Neuronal stem cell (in vitro differentiated cells): ENCODE data around the gene SFTA2.

Experiments used
- DNase-seq: peaks from one replicate; pipeline ENCODE4 v3.0.0-alpha.2; 2013; ENCODE audit warnings: low spot score
- H2AFZ ChIP-seq: one replicate; pipeline ENCODE4 v1.6.1; 2013; ENCODE audit warnings: mild to moderate bottlenecking, low read length, inconsistent platforms
- H2AK5ac ChIP-seq: 2 replicates; pipeline ENCODE4 v1.6.1; 2013; ENCODE audit warnings: low read depth, mild to moderate bottlenecking, inconsistent platforms, low read length, moderate library complexity, mixed read lengths
- H2BK120ac ChIP-seq: 2 replicates; pipeline ENCODE4 v1.6.1; 2013; ENCODE audit warnings: low read depth, mild to moderate bottlenecking, inconsistent platforms, low read length, moderate library complexity, mixed read lengths
- H2BK12ac ChIP-seq: one replicate; pipeline ENCODE4 v1.6.1; 2013; ENCODE audit warnings: low read length, inconsistent platforms
- H2BK15ac ChIP-seq: 2 replicates; pipeline ENCODE4 v1.6.1; 2013; ENCODE audit warnings: mild to moderate bottlenecking, low read length, inconsistent platforms, mixed read lengths
- H2BK5ac ChIP-seq: one replicate; pipeline ENCODE4 v1.6.1; 2013; ENCODE audit warnings: inconsistent platforms, mild to moderate bottlenecking, low read length, moderate library complexity
- H3K14ac ChIP-seq: one replicate; pipeline ENCODE4 v1.6.1; 2013; ENCODE audit warnings: low read length, inconsistent platforms
- H3K18ac ChIP-seq: 2 replicates; pipeline ENCODE4 v1.6.1; 2013; ENCODE audit warnings: low read length, inconsistent platforms
- H3K23ac ChIP-seq: 2 replicates; pipeline ENCODE4 v1.6.1; 2013; ENCODE audit warnings: low read depth, mild to moderate bottlenecking, mixed read lengths, low read length, inconsistent platforms; ENCODE audit not compliant: poor library complexity
- H3K27ac ChIP-seq: replicated peaks from 3 replicates; pipeline ENCODE4 v1.5.1; 2013; ENCODE audit warnings: low read length, inconsistent platforms
- H3K27me3 ChIP-seq, 3 experiments: 2 replicates each; pipeline ENCODE4 v1.6.1; 2013; ENCODE audit warnings: low read length in 3 of 3, mild to moderate bottlenecking in 2 of 3, inconsistent platforms in 1 of 3, low read depth in 1 of 3, mixed read lengths in 1 of 3, moderate library complexity in 1 of 3; ENCODE audit not compliant: control insufficient read depth in 3 of 3, insufficient read depth in 3 of 3
- H3K36me3 ChIP-seq, 2 donors: replicated peaks in 1 of 2; 2 replicates each; pipeline ENCODE4 v1.6.1; 2013; ENCODE audit warnings: low read length in 2 of 2; ENCODE audit not compliant: control insufficient read depth in 2 of 2, insufficient read depth in 2 of 2
- H3K4ac ChIP-seq: 2 replicates; pipeline ENCODE4 v1.6.1; 2013; ENCODE audit warnings: inconsistent platforms, mild to moderate bottlenecking, low read length, moderate library complexity
- H3K4me1 ChIP-seq, 2 donors: 1 replicate in 1 of 2; 2 replicates in 1 of 2; pipeline ENCODE4 v1.6.1; 2013; ENCODE audit warnings: low read length in 2 of 2, low read depth in 1 of 2; ENCODE audit not compliant: control insufficient read depth in 2 of 2, insufficient read depth in 1 of 2
- H3K4me2 ChIP-seq: one replicate; pipeline ENCODE4 v1.6.1; 2013; ENCODE audit warnings: mild to moderate bottlenecking, low read length, inconsistent platforms; ENCODE audit not compliant: insufficient read depth, poor library complexity, severe bottlenecking
- H3K4me3 ChIP-seq, 2 donors: 2 replicates each; pipeline ENCODE4 v1.5.1; 2013; ENCODE audit warnings: low read length in 2 of 2, mild to moderate bottlenecking in 2 of 2, inconsistent platforms in 1 of 2, moderate library complexity in 1 of 2
- H3K79me1 ChIP-seq: one replicate; pipeline ENCODE4 v1.6.1; 2013; ENCODE audit warnings: low read depth, mild to moderate bottlenecking, inconsistent platforms, low read length, moderate library complexity
- H3K9ac ChIP-seq: one replicate; pipeline ENCODE4 v1.6.1; 2013; ENCODE audit warnings: mild to moderate bottlenecking, low read depth, low read length, inconsistent platforms; ENCODE audit not compliant: poor library complexity
- H3K9me3 ChIP-seq, 2 donors: replicated peaks in 1 of 2; 2 replicates each; pipeline versions ENCODE3 to v1.6.1; 2013; ENCODE audit warnings: low read length in 2 of 2, mild to moderate bottlenecking in 2 of 2, inconsistent platforms in 1 of 2, low read depth in 1 of 2, mixed read lengths in 1 of 2, moderate library complexity in 1 of 2; ENCODE audit not compliant: control insufficient read depth in 2 of 2, insufficient read depth in 1 of 2
- H4K8ac ChIP-seq: one replicate; pipeline ENCODE4 v1.6.1; 2013; ENCODE audit warnings: low read depth, mild to moderate bottlenecking, inconsistent platforms, low read length, moderate library complexity
- H4K91ac ChIP-seq: one replicate; pipeline ENCODE4 v1.6.1; 2013; ENCODE audit warnings: low read length, low read depth, mild to moderate bottlenecking, inconsistent platforms; ENCODE audit not compliant: poor library complexity
- WGBS, 2 donors: extraction: QIAGEN DNeasy Blood & Tissue Kit; methylation state at CpG; one replicate each; pipeline ENCODE4 v1.1.7; 2013; ENCODE audit warnings: missing lambda C conversion rate in 2 of 2, mixed read lengths in 1 of 2; ENCODE audit not compliant: insufficient read length in 2 of 2, insufficient replicate concordance in 1 of 2; ENCODE audit errors: extremely low coverage in 2 of 2; 5-methylcytosine and 5-hydroxymethylcytosine counted together

SFTA2 gene

DNA sequence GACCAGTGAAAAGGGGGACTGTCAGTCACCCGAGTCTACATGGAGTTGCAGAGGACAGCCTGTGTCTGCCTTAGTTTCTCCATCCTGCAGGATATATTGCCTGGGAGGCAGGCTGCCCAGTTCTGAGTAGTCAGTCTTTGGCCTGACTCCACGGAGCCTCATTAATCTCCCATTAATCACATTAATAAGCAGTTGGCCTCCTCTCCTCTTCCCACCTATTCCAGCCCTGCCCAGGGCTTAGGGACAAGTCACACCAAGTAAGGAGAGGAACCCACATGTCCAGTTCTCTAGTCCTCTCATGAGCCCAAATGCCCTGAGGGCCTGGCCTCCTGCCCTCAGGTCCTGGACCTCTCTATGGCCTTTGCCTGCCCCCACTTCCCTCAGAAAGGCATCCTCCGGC is 7.5 kb upstream of the SFTA2 start:
- H3K4me3 ChIP-seq, result no peak overlapping the region
- peak overlapping the region; percentile 97 for H2BK12ac ChIP-seq
- H2BK120ac ChIP-seq, result no peak overlapping the region
- H3K23ac ChIP-seq, result no peak overlapping the region
- H3K4me1 ChIP-seq, result peaks cover 7 to 26% of the 10 kb centered on the region in 2 donors
- WGBS, 2 donors, result no CpG with 5 or more reads among the region's 3 CpGs
- no peak overlapping the region for H3K4ac ChIP-seq
- no peaks in the 10 kb centered on the region for H3K9me3 ChIP-seq
- H4K91ac ChIP-seq, result no peak overlapping the region
- no peak overlapping the region for H2AFZ ChIP-seq
- H3K36me3 ChIP-seq, result no peaks in the 10 kb centered on the region
- H3K4me2 ChIP-seq, result no peak overlapping the region
- no peak overlapping the region for H3K9ac ChIP-seq
- no peaks in the 10 kb centered on the region for H3K79me1 ChIP-seq
- H2BK5ac ChIP-seq, result peak overlapping the region; percentile 59
- H2BK15ac ChIP-seq, result peak overlapping the region; percentile 63
- no peak overlapping the region for H3K14ac ChIP-seq
- peak overlapping the region; percentile 16 for H2AK5ac ChIP-seq
- no peak for DNase-seq
- H4K8ac ChIP-seq, result no peak overlapping the region
- peaks cover 0 to 34% (median 0%) of the 10 kb centered on the region in 3 experiments for H3K27me3 ChIP-seq
- H3K27ac ChIP-seq, result no peak overlapping the region
- H3K18ac ChIP-seq, result peak overlapping the region; percentile 11

DNA sequence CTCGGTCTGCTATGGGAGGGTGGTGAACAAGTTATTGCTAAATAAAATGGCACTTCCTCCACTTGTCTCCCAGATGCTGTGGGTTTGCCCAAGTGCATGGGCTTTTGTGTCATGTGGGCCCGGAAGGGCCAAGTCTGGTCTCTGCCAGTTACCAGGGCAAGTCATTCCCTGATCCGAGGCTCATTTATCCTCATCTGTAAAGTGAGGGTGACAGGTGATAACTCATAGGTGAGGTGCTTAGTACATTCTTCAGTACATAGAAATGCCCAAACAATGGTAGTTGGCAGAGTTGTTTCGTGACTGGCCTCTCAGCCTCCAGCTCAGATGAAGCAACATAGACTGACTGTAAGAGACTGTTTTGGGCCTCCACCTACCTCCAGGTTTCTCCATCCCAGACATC is 6.8 kb upstream of the SFTA2 start:
- Histone ChIP-seq H3K14ac (no peak overlapping the region), H3K9me3 (no peaks in the 10 kb centered on the region)
- no CpG with 5 or more reads among the region's 4 CpGs for WGBS, 2 donors

DNA sequence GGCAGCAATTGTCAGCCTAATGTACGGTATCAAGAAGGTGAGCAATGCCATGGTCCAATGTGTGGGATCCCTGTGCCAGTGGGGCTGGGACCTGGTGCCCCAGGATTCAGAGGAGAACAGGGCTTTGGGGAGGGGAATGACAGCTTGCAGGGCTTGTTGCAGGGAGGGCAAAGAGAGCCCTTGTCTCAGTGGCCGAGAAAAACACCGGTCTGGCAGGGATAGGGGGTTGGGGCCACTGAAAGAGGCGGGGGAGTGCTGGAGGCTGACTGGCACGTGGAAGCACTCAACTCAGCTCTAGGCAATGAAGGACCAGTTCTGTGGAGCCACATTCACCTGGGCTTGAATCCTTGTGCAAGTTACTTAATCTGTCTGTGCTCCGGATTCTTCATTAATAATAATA is 5.3 kb upstream of the SFTA2 start:
- Histone ChIP-seq H2BK12ac (peak overlapping the region; percentile 18), H3K4ac (no peak overlapping the region), H3K9ac (peak overlapping the region; percentile 4), H3K18ac (peak overlapping the region; percentile 36), H4K8ac (no peak overlapping the region), H3K9me3 (no peaks in the 10 kb centered on the region), H2BK120ac (no peak overlapping the region), H3K27ac (no peak overlapping the region), H3K4me2 (no peak overlapping the region), H3K23ac (no peak overlapping the region), H4K91ac (no peak overlapping the region), H3K27me3 (peaks cover 0 to 42% (median 0%) of the 10 kb centered on the region in 3 experiments), H3K4me3 (no peak overlapping the region), H3K36me3 (no peaks in the 10 kb centered on the region), H3K4me1 (peaks cover under 1 to 19% of the 10 kb centered on the region in 2 donors), H3K79me1 (no peaks in the 10 kb centered on the region), H2BK15ac (peak overlapping the region; percentile 65), H2BK5ac (no peak overlapping the region), H2AFZ (no peak overlapping the region), H2AK5ac (peak overlapping the region; percentile 16), H3K14ac (peak overlapping the region; percentile 60)
- DNase-seq, result no peak
- no CpG with 5 or more reads among the region's 6 CpGs for WGBS, 2 donors

More for the DNA sequence above, 6.8 kb upstream of the SFTA2 start:
- Histone ChIP-seq H3K23ac (no peak overlapping the region), H3K79me1 (no peaks in the 10 kb centered on the region), H4K8ac (no peak overlapping the region), H3K27me3 (peaks cover 0 to 39% (median 0%) of the 10 kb centered on the region in 3 experiments), H3K36me3 (no peaks in the 10 kb centered on the region), H3K4me3 (no peak overlapping the region), H2AK5ac (no peak overlapping the region), H3K4ac (no peak overlapping the region), H3K4me2 (no peak overlapping the region), H3K4me1 (peaks cover 7 to 26% of the 10 kb centered on the region in 2 donors), H3K27ac (no peak overlapping the region), H2BK12ac (no peak overlapping the region), H2BK120ac (no peak overlapping the region), H3K18ac (no peak overlapping the region), H3K9ac (no peak overlapping the region), H4K91ac (no peak overlapping the region), H2AFZ (no peak overlapping the region), H2BK5ac (no peak overlapping the region), H2BK15ac (no peak overlapping the region)
- DNase-seq, result no peak

DNA sequence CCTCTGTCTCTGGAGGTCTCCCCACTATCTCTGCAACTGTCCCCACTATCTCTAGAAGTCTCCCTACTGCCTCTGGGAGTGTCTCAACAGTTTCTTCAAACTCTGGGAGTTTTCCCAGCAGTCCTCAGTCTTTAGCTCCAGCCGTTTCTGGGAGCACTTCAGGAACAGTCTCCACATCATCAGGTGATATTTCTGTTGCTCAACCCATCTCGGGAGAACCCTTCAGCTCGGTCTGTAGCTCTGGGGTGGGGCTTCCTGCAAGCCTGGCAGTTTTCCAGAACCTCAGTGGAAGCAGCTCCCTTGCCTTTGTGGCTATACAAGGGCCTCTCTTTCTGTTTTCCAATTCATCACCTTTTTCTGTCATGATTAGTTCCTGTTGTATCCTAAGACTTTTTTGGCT is 3.0 kb upstream of the SFTA2 start:
- Histone ChIP-seq H2AK5ac (no peak overlapping the region), H3K27me3 (peaks cover 0 to 42% (median 0%) of the 10 kb centered on the region in 3 experiments), H3K23ac (no peak overlapping the region), H3K18ac (no peak overlapping the region), H3K79me1 (no peaks in the 10 kb centered on the region), H3K27ac (no peak overlapping the region), H4K91ac (no peak overlapping the region), H3K9ac (no peak overlapping the region), H3K4me1 (peaks cover 0 to 10% of the 10 kb centered on the region in 2 donors), H3K14ac (no peak overlapping the region), H3K36me3 (no peaks in the 10 kb centered on the region), H2BK5ac (no peak overlapping the region), H4K8ac (no peak overlapping the region), H2BK12ac (no peak overlapping the region), H2BK15ac (no peak overlapping the region), H3K9me3 (no peaks in the 10 kb centered on the region), H2BK120ac (no peak overlapping the region), H2AFZ (no peak overlapping the region), H3K4me3 (no peak overlapping the region), H3K4me2 (no peak overlapping the region), H3K4ac (no peak overlapping the region)
- no peak for DNase-seq
- WGBS, 2 donors, result no CpG with 5 or more reads among the region's 3 CpGs
